EH (cell line): ENCODE data around the gene TCIRG1.
A peak's percentile ranks its signal among the peaks of the same experiment; 100 is the strongest.

Experiments
- DNase-seq: peaks from one replicate; pipeline ENCODE4 v3.0.0-alpha.2; 2015; ENCODE audit warnings: low read depth

Gene TCIRG1

GRCh38 chr11:68051191-68052136 lies 12.6 kb downstream of the TCIRG1 start:
- DNase-seq: no peak

- no peak for DNase-seq
Observed at GRCh38 chr11:68052137-68052873, 13.5 kb downstream of the TCIRG1 start.

GRCh38 chr11:68053117-68053516 lies 14.3 kb downstream of the TCIRG1 start:
- peak; percentile 12 for DNase-seq

- peak; percentile 6 for DNase-seq
Observed at GRCh38 chr11:68053981-68054812, 15.4 kb downstream of the TCIRG1 start.

- peak; percentile 32 for DNase-seq
Observed at GRCh38 chr11:68056317-68057285, 17.8 kb downstream of the TCIRG1 start.

GRCh38 chr11:68057807-68058206 lies 19.0 kb downstream of the TCIRG1 start:
- no peak for DNase-seq

- no peak for DNase-seq
Observed at GRCh38 chr11:68061508-68061907, 22.7 kb downstream of the TCIRG1 start.

- no peak for DNase-seq
Observed at GRCh38 chr11:68064926-68065325, 26.1 kb downstream of the TCIRG1 start.

- DNase-seq: no peak
Observed at GRCh38 chr11:68065841-68066240, 27.0 kb downstream of the TCIRG1 start.

- no peak for DNase-seq
Observed at GRCh38 chr11:68066742-68067141, 27.9 kb downstream of the TCIRG1 start.

GRCh38 chr11:68067991-68068390 lies 29.2 kb downstream of the TCIRG1 start:
- no peak for DNase-seq

- no peak for DNase-seq
Observed at GRCh38 chr11:68071281-68072048, 32.6 kb downstream of the TCIRG1 start.

GRCh38 chr11:68074584-68075352 lies 35.9 kb downstream of the TCIRG1 start:
- no peak for DNase-seq

- no peak for DNase-seq
Observed at GRCh38 chr11:68076371-68077042, 37.7 kb downstream of the TCIRG1 start.

GRCh38 chr11:68077617-68078582 lies 39.1 kb downstream of the TCIRG1 start:
- DNase-seq: no peak

- no peak for DNase-seq
Observed at GRCh38 chr11:68080860-68081259, 42.0 kb downstream of the TCIRG1 start.

- no peak for DNase-seq
Observed at GRCh38 chr11:68081691-68082090, 42.9 kb downstream of the TCIRG1 start.

GRCh38 chr11:68082481-68082880 lies 43.7 kb downstream of the TCIRG1 start:
- DNase-seq: no peak
